HG03025 (cell line): Measurements from ENCODE around the gene TPI1.

Experiments
- ATAC-seq: cut with Tn5 transposase; IDR thresholded peaks from one replicate; pipeline ENCODE4 v1.9.1; 2021; ENCODE audit warnings: mild to moderate bottlenecking, moderate library complexity; ENCODE audit not compliant: unreplicated experiment, low FRiP score

The TPI1 gene

GRCh38 chr12:6867413-6868210, at the start of gene TPI1:
TPI1 (plus strand) TSS chr12:6867531; CDS start chr12:6867567, 36 bp downstream.
- peak; percentile 59 for ATAC-seq

GRCh38 chr12:6817662-6818157, 49.6 kb upstream of the TPI1 start:
- ATAC-seq = no peak

- no peak for ATAC-seq
These were observed 49.1 kb upstream of the TPI1 start for GRCh38 chr12:6818222-6818621.

GRCh38 chr12:6818645-6819044, 48.7 kb upstream of the TPI1 start:
- ATAC-seq = no peak

GRCh38 chr12:6819106-6820030, 48.0 kb upstream of the TPI1 start:
- no peak for ATAC-seq

GRCh38 chr12:6820166-6820565, 47.2 kb upstream of the TPI1 start:
- no peak for ATAC-seq

GRCh38 chr12:6821591-6822425, 45.5 kb upstream of the TPI1 start, which contains the start of gene GPR162:
GPR162 (plus strand) TSS chr12:6821821; CDS start chr12:6823899, 2,078 bp downstream.
- ATAC-seq = no peak

GRCh38 chr12:6822426-6823135, 44.8 kb upstream of the TPI1 start:
- no peak for ATAC-seq

GRCh38 chr12:6823182-6824084, 43.9 kb upstream of the TPI1 start:
- ATAC-seq = no peak

- ATAC-seq = no peak
These were observed 43.1 kb upstream of the TPI1 start for GRCh38 chr12:6824085-6824775.

- no peak for ATAC-seq
These were observed 42.4 kb upstream of the TPI1 start for GRCh38 chr12:6824901-6825381.

- ATAC-seq = no peak
These were observed 41.8 kb upstream of the TPI1 start for GRCh38 chr12:6825398-6826124.

GRCh38 chr12:6826125-6826733, 41.1 kb upstream of the TPI1 start:
- no peak for ATAC-seq

GRCh38 chr12:6826734-6827436, 40.4 kb upstream of the TPI1 start:
- no peak for ATAC-seq

GRCh38 chr12:6827437-6827911, 39.9 kb upstream of the TPI1 start:
- ATAC-seq = no peak
